OCI-LY1 (cell line): Measurements from ENCODE around the gene FGFR2.

ENCODE experiments used
- EZH2 ChIP-seq: fragments of 200-600 bp; sonication (generic), shearing (Covaris generic); IDR thresholded peaks from 2 replicates; pipeline ENCODE4 v1.8.0; 2017; ENCODE audit warnings: borderline replicate concordance, mixed run types, mild to moderate bottlenecking, antibody characterized with exemption, low read length, moderate library complexity, mixed read lengths
- TF ChIP-seq, protein P1 (sequence below): fragments of 200-600 bp; sonication (generic), shearing (Covaris generic); IDR thresholded peaks from 2 replicates; pipeline ENCODE4 v1.5.1; 2017; ENCODE audit warnings: mild to moderate bottlenecking, antibody characterized with exemption, low read length, moderate library complexity, mixed read lengths

DNA sequence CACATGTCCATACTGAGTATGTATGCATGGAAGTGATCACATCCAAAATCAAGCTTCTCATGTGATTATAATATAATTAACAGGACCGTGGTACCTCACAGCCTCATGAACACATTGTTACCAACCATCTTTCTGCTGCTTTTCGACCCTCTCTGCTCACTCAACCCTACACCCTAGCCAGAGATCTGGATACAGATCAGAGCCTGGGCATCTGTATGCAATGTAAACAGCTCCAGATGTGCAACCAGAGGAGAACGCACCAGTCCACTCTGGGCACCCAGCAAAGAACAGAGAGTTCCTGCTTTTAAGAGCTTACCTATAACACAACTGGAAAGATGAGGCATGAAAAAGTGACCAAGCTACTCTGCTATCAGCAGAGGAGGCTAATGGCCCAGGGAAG, 145.1 kb downstream of the FGFR2 start:
- TF ChIP-seq, protein P1, sequence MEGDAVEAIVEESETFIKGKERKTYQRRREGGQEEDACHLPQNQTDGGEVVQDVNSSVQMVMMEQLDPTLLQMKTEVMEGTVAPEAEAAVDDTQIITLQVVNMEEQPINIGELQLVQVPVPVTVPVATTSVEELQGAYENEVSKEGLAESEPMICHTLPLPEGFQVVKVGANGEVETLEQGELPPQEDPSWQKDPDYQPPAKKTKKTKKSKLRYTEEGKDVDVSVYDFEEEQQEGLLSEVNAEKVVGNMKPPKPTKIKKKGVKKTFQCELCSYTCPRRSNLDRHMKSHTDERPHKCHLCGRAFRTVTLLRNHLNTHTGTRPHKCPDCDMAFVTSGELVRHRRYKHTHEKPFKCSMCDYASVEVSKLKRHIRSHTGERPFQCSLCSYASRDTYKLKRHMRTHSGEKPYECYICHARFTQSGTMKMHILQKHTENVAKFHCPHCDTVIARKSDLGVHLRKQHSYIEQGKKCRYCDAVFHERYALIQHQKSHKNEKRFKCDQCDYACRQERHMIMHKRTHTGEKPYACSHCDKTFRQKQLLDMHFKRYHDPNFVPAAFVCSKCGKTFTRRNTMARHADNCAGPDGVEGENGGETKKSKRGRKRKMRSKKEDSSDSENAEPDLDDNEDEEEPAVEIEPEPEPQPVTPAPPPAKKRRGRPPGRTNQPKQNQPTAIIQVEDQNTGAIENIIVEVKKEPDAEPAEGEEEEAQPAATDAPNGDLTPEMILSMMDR: no peak
- TF ChIP-seq EZH2: no peak
